Measurements from ENCODE around the gene ACBD4.
A peak's percentile ranks its signal among the peaks of the same experiment; 100 is the strongest.

The ACBD4 gene, protein sequence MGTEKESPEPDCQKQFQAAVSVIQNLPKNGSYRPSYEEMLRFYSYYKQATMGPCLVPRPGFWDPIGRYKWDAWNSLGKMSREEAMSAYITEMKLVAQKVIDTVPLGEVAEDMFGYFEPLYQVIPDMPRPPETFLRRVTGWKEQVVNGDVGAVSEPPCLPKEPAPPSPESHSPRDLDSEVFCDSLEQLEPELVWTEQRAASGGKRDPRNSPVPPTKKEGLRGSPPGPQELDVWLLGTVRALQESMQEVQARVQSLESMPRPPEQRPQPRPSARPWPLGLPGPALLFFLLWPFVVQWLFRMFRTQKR

DNA sequence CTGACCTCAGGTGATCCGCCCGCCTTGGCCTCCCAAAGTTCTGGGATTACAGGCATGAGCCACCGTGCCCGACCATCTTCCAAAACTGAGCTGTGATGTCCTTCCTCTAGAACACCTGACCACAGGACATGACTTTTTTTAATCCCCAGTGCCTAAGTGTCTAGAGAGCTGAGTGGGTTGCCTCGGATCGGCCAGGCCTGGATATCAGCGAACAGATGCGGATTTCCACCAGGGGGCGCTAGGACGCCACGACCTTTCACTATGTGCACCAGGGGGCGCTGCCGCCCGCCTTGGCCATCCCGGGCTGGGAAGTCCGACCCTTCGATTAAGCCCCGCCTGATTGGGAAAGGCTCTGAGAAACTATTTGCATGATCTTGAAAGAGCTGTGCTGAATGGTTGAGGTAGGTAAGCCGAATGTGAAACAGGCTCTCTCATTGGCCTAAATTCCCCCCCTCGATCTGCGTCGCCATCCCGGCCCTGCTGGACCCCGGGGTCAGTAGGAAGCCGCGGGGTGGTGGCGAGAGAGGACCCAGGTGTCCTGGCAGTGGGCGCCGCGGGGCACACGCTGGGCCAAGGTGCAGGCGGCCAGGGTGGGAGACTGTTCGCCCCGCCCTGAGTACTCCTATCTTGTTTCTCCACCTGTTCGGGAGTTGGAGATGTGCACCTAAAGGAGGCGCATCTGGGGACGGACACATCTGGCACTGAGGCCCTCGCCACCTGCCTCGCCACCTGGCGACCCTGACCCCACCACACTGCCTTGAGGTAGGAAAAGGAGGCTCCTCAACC lies at the start of gene ACBD4:
TSS of gene ACBD4 (plus strand) at position 496 of the 786 bp plus-strand sequence. CDS start 458 bp downstream, outside the sequence.
- peak within 1 kb of the TSS; percentile 92 for H3K4me3 Mint-ChIP-seq
- DNase-seq (ENCODE audit: low spot score) = peak; percentile 96
- no peaks in the 10 kb centered on the region for H3K36me3 Mint-ChIP-seq (ENCODE audit: low read depth)
- H3K27me3 Mint-ChIP-seq (ENCODE audit: low read depth) = peaks cover 8% of the 10 kb centered on the region
- peak within 1 kb of the TSS; percentile 74 for H3K27ac Mint-ChIP-seq
- H3K4me1 Mint-ChIP-seq (ENCODE audit: low read depth) = peaks cover 11% of the 10 kb centered on the region
- no peaks in the 10 kb centered on the region for H3K9me3 Mint-ChIP-seq

DNA sequence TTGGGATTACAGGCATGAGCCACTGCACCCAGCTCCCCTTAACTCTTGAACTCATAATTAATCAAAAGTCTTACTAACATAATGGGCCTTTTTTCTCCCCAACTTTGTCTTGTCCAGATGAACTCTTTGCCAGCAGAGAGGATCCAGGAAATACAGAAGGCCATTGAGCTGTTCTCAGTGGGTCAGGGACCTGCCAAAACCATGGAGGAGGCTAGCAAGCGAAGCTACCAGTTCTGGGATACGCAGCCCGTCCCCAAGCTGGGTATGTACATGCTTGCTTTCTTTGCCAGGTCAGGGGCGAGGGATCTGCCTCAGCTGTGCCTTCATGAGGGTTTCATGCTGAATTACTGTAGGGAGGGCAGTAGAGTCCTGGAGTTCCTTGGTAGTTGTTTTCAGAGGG lies 49.1 kb upstream of the ACBD4 start:
- Mint-ChIP-seq H3K9me3 (no peaks in the 10 kb centered on the region), H3K27me3 (ENCODE audit: low read depth) (no peaks in the 10 kb centered on the region), H3K27ac (no peak overlapping the region), H3K4me1 (ENCODE audit: low read depth) (no peaks in the 10 kb centered on the region), H3K36me3 (ENCODE audit: low read depth) (peaks cover 47% of the 10 kb centered on the region), H3K4me3 (no peak overlapping the region)
- DNase-seq (ENCODE audit: low spot score) = no peak

DNA sequence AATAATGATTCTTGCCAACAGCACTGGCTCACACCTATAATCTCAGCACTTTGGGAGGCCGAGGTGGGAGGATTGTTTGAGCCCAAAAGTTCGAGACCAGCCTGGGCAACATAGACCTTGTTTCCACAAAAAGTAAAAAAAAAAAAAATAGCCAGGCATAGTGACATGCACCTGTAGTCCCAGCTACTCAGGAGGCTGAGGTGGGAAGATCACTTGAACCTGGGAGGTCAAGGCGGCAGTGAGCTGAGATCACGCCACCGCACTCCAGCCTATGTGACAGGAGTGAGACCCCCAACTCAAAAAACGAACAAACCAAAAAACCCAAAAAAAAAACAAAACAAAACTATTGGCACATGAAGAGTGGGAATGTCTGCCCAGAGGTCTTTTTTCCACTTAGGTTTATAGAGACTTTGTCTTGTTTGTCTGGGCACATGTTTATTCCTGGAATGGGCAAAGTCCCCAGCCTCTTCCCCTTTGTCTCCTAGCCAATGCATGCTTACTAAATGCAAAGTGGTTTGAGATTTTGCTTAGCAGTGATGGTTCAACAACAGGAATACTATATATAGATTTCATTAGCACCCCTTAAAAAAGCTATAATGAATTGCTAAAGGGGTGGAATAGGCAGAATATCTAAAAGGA lies 48.5 kb upstream of the ACBD4 start:
- H3K4me1 Mint-ChIP-seq (ENCODE audit: low read depth) = no peaks in the 10 kb centered on the region
- no peaks in the 10 kb centered on the region for H3K9me3 Mint-ChIP-seq
- H3K27ac Mint-ChIP-seq = no peak overlapping the region
- no peak for DNase-seq (ENCODE audit: low spot score)
- H3K4me3 Mint-ChIP-seq = no peak overlapping the region
- peaks cover 45% of the 10 kb centered on the region for H3K36me3 Mint-ChIP-seq (ENCODE audit: low read depth)
- H3K27me3 Mint-ChIP-seq (ENCODE audit: low read depth) = no peaks in the 10 kb centered on the region

DNA sequence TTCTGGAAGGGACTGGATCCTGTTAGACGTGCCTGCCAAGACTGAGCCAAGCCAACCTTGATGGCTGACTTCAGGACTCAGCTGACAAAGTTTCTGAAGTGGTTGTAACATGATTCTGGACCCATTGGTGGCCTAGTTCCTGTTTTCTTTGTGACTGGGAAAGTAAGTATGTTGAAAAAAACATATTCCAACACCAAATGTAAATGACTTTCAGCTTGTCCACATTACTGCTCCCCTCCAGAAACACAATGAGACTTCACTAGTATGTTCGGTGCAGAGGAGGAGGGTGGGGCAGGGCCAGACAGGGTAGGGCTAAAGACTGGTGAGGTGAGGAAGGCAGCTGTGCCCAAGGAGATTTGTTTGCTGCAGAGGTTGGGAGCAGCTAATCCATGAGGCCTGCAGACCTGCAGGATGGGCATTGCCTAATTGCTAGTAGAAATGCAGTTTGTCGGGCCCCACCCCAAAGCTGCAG lies 47.9 kb upstream of the ACBD4 start:
- Mint-ChIP-seq H3K4me3 (no peak overlapping the region), H3K27ac (no peak overlapping the region), H3K27me3 (ENCODE audit: low read depth) (no peaks in the 10 kb centered on the region), H3K36me3 (ENCODE audit: low read depth) (peaks cover 45% of the 10 kb centered on the region), H3K4me1 (ENCODE audit: low read depth) (no peaks in the 10 kb centered on the region), H3K9me3 (no peaks in the 10 kb centered on the region)
- DNase-seq (ENCODE audit: low spot score) = no peak

DNA sequence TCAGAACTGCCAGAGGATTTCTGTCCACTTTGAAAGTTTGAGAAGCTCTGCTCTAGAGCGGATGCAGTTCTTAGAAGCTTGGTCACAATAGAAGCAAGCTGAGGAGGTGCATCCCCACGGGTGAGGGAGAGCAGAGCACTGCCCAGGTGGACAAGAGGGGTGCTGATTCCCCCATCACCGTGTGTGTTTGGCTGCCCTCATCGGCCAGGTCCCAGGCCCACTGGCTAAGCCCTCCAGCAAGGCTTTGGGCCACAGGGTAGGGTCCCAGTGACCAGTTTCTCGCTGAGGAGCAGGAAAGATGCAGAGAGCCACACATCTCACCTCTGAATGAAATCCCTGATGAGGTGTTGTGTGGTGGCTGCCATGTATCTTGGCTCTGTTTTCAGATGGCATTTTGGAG lies 47.5 kb upstream of the ACBD4 start:
- H3K27ac Mint-ChIP-seq = no peak overlapping the region
- no peaks in the 10 kb centered on the region for H3K4me1 Mint-ChIP-seq (ENCODE audit: low read depth)
- H3K4me3 Mint-ChIP-seq = no peak overlapping the region
- peaks cover 48% of the 10 kb centered on the region for H3K36me3 Mint-ChIP-seq (ENCODE audit: low read depth)
- no peak for DNase-seq (ENCODE audit: low spot score)
- H3K27me3 Mint-ChIP-seq (ENCODE audit: low read depth) = no peaks in the 10 kb centered on the region
- H3K9me3 Mint-ChIP-seq = no peaks in the 10 kb centered on the region

DNA sequence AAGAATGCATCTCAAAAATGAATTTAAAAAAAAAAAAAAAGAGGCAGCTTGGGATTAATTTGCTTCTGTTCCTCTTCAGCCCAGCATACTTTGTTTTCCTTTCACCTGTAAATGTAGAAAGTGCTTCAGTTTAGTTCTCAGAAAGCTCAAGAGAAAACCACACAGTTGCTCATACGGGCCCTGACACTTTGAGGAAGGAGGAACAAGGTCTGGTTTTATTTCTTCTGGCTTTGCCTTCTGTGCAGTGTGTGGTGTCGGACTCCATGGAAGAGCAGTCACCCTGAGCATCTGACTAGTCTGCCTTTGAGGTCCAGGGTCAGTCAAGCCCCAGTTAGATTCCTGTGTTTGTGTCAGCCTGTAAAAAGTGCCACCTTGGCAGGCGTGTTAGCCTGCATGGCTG lies 46.7 kb upstream of the ACBD4 start:
- H3K9me3 Mint-ChIP-seq = no peaks in the 10 kb centered on the region
- H3K27ac Mint-ChIP-seq = no peak overlapping the region
- no peaks in the 10 kb centered on the region for H3K27me3 Mint-ChIP-seq (ENCODE audit: low read depth)
- no peaks in the 10 kb centered on the region for H3K4me1 Mint-ChIP-seq (ENCODE audit: low read depth)
- no peak for DNase-seq (ENCODE audit: low spot score)
- no peak overlapping the region for H3K4me3 Mint-ChIP-seq
- peaks cover 53% of the 10 kb centered on the region for H3K36me3 Mint-ChIP-seq (ENCODE audit: low read depth)

DNA sequence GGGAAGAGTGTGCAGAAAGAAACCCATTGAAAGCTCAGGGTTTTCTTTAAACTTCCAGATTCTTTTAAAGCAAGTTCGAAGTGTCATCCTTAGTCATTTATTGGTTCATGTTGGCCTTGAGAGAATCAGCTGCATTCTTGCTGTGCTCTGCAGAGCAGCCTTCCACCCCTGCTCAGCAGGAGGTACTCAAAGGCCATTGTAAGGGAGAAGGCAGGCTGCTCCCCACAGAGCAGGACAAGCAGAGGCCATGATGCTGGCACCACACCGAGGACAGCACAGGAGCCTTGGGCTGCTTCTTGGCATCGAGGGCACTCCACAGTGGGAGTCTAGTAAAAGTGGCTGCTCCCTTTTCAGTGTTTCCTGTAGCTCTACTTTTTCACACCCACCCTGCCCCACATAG lies 44.8 kb upstream of the ACBD4 start:
- Mint-ChIP-seq H3K4me1 (ENCODE audit: low read depth) (no peaks in the 10 kb centered on the region), H3K4me3 (no peak overlapping the region), H3K9me3 (no peaks in the 10 kb centered on the region), H3K36me3 (ENCODE audit: low read depth) (peaks cover 57% of the 10 kb centered on the region), H3K27ac (no peak overlapping the region), H3K27me3 (ENCODE audit: low read depth) (no peaks in the 10 kb centered on the region)
- no peak for DNase-seq (ENCODE audit: low spot score)

DNA sequence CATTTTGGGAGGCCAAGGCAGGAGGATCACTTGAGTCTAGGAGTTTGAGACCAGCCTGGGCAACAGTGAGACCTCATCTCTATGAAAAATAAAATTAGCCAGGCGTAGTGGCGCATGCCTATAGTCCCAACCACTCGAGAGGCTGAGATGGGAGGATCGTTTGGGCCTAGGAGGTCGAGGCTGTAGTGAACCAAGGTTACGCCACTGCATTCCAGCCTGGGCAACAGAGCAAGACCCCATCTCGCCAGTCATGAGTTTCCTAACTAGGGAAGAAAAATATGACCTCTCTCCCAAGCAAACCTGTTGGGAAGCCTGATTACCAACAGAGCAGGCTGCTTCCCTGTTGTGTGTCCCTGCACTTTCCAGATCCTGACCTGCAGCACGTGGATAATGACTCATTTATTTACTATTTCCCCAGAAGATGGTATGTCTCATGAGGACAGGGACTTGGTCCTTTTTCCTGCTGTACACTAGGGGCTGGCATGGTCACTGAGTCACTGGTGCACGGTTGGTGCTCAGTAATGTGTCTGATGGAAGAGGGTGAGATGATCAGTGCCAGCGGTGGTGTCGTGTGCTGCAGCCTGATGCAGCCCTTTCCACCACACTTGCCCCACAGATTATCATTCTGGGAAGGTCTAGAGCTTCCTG lies 43.6 kb upstream of the ACBD4 start:
- no peaks in the 10 kb centered on the region for H3K27me3 Mint-ChIP-seq (ENCODE audit: low read depth)
- H3K4me1 Mint-ChIP-seq (ENCODE audit: low read depth) = no peaks in the 10 kb centered on the region
- no peak overlapping the region for H3K27ac Mint-ChIP-seq
- no peak overlapping the region for H3K4me3 Mint-ChIP-seq
- no peaks in the 10 kb centered on the region for H3K9me3 Mint-ChIP-seq
- DNase-seq (ENCODE audit: low spot score) = no peak
- peaks cover 60% of the 10 kb centered on the region for H3K36me3 Mint-ChIP-seq (ENCODE audit: low read depth)

DNA sequence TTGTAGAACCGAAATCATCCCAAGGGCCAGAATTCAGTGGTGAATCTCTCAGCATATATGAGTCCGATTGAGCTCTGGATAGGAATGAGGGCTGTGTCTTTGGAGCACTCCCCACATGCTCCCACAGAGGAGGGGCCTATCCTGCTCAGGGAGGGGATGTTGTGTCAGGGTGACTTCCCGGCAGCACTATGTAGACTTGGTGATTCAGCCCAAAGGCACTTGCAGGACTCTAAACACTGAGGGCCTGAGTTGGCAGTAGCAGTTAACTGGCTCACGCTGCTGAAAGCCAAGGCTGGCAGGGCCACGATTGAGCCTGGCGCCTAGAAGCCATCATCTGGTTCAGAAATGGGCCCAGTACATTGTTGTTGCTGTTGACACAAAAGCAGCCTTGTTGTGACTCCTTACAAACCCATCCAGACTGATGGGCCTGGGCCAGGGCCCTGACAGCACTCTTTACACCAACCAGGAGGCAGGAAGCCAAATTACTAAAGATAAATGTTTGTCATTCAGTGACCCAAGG lies 42.5 kb upstream of the ACBD4 start:
- no peak overlapping the region for H3K4me3 Mint-ChIP-seq
- H3K4me1 Mint-ChIP-seq (ENCODE audit: low read depth) = no peaks in the 10 kb centered on the region
- peaks cover 60% of the 10 kb centered on the region for H3K36me3 Mint-ChIP-seq (ENCODE audit: low read depth)
- DNase-seq (ENCODE audit: low spot score) = no peak
- H3K9me3 Mint-ChIP-seq = no peaks in the 10 kb centered on the region
- H3K27me3 Mint-ChIP-seq (ENCODE audit: low read depth) = no peaks in the 10 kb centered on the region
- no peak overlapping the region for H3K27ac Mint-ChIP-seq

DNA sequence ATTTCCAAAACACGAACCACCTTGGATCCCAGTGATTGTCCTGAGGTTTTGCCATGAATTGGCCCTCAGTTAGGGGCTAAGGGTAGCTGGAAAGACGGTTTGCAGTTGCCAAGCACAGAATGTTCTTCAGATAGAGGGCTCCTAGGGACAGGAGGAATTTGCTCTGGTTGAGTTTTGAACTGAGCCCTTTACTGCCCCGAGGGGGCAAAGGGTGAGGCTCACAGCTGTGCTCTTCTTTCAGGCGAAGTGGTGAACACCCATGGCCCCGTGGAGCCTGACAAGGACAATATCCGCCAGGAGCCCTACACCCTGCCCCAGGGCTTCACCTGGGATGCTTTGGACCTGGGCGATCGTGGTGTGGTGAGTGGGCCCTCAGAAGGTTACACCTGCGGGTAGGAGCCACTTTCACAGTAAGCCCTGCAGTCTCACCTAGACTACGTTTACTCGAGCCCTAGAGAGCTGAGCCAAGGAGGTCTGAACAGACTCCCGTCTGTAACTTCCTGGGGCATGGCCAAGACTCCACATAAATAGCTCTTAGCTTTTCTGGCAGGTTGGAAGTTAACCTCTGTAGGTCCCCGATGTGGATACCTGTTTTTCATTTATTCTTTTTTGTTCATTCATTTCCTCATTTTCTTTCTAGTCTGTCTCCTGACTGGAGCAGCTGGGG lies 41.9 kb upstream of the ACBD4 start:
- no peaks in the 10 kb centered on the region for H3K4me1 Mint-ChIP-seq (ENCODE audit: low read depth)
- H3K9me3 Mint-ChIP-seq = no peaks in the 10 kb centered on the region
- DNase-seq (ENCODE audit: low spot score) = no peak
- H3K4me3 Mint-ChIP-seq = no peak overlapping the region
- H3K27ac Mint-ChIP-seq = no peak overlapping the region
- no peaks in the 10 kb centered on the region for H3K27me3 Mint-ChIP-seq (ENCODE audit: low read depth)
- peaks cover 61% of the 10 kb centered on the region for H3K36me3 Mint-ChIP-seq (ENCODE audit: low read depth)

DNA sequence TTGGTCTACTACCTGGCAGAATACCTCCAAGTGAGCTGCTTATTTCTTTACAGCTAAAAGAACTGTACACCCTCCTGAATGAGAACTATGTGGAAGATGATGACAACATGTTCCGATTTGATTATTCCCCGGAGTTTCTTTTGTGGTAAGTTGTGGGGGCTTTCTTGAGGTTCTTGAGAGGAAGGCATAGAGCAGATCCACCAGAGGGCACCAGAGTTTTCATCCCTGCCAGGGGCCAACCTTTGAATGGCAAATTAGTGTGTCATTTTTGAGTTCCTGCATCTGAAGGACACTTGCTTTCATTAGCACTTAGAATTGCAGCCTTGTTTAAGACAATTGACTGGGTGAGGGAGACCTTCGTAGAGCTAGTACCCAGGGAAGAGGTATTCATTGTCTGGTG lies 39.3 kb upstream of the ACBD4 start:
- no peak overlapping the region for H3K4me3 Mint-ChIP-seq
- no peaks in the 10 kb centered on the region for H3K9me3 Mint-ChIP-seq
- no peak for DNase-seq (ENCODE audit: low spot score)
- no peaks in the 10 kb centered on the region for H3K4me1 Mint-ChIP-seq (ENCODE audit: low read depth)
- H3K36me3 Mint-ChIP-seq (ENCODE audit: low read depth) = peaks cover 58% of the 10 kb centered on the region
- no peak overlapping the region for H3K27ac Mint-ChIP-seq
- no peaks in the 10 kb centered on the region for H3K27me3 Mint-ChIP-seq (ENCODE audit: low read depth)

DNA sequence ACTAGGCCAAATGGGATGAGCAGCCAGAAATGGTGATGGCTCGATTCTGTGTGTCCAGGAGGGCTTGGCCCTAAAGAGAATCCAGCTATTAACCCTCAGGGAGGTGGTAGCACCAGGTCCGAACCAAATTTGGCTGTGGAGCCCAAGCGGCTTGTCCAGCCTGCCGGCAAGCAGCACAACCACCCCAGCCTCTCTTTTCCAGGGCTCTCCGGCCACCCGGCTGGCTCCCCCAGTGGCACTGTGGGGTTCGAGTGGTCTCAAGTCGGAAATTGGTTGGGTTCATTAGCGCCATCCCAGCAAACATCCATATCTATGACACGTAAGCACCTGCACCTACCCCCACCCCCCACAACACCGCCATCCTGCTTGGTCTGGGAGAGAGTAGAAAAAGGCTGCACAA lies 38.6 kb upstream of the ACBD4 start:
- no peak overlapping the region for H3K27ac Mint-ChIP-seq
- peaks cover 56% of the 10 kb centered on the region for H3K36me3 Mint-ChIP-seq (ENCODE audit: low read depth)

DNA sequence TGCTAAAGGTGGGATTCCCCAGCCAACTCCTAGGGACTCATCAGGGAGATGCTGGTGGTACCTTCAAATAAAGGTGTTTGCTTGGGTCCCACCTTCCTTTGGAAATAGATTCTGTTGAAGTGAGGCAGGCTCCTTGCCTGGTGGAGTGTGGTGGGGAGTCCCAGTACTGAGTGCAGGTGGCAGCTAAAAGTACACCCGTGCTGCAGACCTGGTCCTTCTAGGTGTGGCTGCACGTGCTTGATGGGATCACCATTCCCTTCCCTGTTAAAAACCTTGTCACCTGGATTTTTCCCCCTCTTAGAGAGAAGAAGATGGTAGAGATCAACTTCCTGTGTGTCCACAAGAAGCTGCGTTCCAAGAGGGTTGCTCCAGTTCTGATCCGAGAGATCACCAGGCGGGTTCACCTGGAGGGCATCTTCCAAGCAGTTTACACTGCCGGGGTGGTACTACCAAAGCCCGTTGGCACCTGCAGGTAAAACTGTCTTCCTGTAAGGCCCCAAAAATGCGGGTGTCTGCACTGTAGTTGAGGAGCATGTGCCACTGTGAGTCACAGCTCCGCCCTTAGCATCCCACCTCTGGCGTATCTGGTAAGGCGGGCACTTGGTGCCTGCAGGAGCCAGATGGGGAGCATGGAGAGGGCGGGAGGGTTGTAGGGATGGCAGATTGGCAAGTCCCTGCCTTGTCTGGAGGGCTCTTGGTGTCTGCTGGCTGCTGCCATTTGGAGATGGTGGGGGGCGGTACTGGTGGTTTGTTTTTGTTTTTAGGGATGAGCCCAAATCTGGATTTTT lies 37.2 kb upstream of the ACBD4 start:
- H3K9me3 Mint-ChIP-seq = no peaks in the 10 kb centered on the region
- H3K4me1 Mint-ChIP-seq (ENCODE audit: low read depth) = no peaks in the 10 kb centered on the region
- no peak overlapping the region for H3K27ac Mint-ChIP-seq
- no peak overlapping the region for H3K4me3 Mint-ChIP-seq
- DNase-seq (ENCODE audit: low spot score) = no peak
- no peaks in the 10 kb centered on the region for H3K27me3 Mint-ChIP-seq (ENCODE audit: low read depth)
- peaks cover 58% of the 10 kb centered on the region for H3K36me3 Mint-ChIP-seq (ENCODE audit: low read depth)

More for the DNA sequence above, 38.6 kb upstream of the ACBD4 start:
- Mint-ChIP-seq H3K9me3 (no peaks in the 10 kb centered on the region), H3K4me3 (no peak overlapping the region), H3K27me3 (ENCODE audit: low read depth) (no peaks in the 10 kb centered on the region), H3K4me1 (ENCODE audit: low read depth) (no peaks in the 10 kb centered on the region)
- no peak for DNase-seq (ENCODE audit: low spot score)
